ENCODE results near the gene STAG3. TPM values are rescaled to one million over a fixed set of nuclear protein-coding genes. Genes with fewer than 3 reads are reported as not detected.

The STAG3 gene
- total and polyA plus RNA-seq, 2 donors (not counting 3 experiments of a cell fraction or from before 2014, with no cell fraction given) = 0.29 to 1.4 TPM

GRCh38 chr7:100166970-100167911 lies 10.5 kb upstream of the STAG3 start:
- Histone ChIP-seq H4K20me1 (replicated peaks; ENCODE audit: control insufficient read depth, extremely low read depth, insufficient read depth, low read length) (no peaks in the 10 kb centered on the region), H2AFZ (ENCODE audit: low read depth, low read length) (no peak overlapping the region), H3K36me3 (ENCODE audit: control insufficient read depth in 2 of 2, extremely low read depth in 1 of 2, insufficient read depth in 2 of 2, low read length in 2 of 2) (no peaks in the 10 kb centered on the region), H3K27ac (ENCODE audit: insufficient read depth, low read depth, low read length) (no peak overlapping the region), H3K4me3 (replicated peaks in 1 of 3; ENCODE audit: insufficient read depth in 1 of 3, low read depth in 1 of 3, low read length in 3 of 3) (peak overlapping the region in 1 of 3 experiments; percentile 55), H3K9ac (replicated peaks; ENCODE audit: extremely low read depth, insufficient read depth, low read length) (no peak overlapping the region), H3K9me3 (replicated peaks; ENCODE audit: control insufficient read depth, insufficient read depth, low read length) (no peaks in the 10 kb centered on the region), H3K4me1 (ENCODE audit: control insufficient read depth, extremely low read depth, insufficient read depth, low read length) (peaks cover 14% of the 10 kb centered on the region), H3K27me3 (ENCODE audit: control insufficient read depth in 2 of 2, insufficient read depth in 2 of 2, low read length in 2 of 2) (peaks cover 5 to 15% of the 10 kb centered on the region in 2 experiments), H3K9me1 (replicated peaks; ENCODE audit: control insufficient read depth, extremely low read depth, insufficient read depth, low read length) (no peaks in the 10 kb centered on the region), H3K4me2 (ENCODE audit: insufficient read depth, low read length) (peak overlapping the region; percentile 84), H3K79me2 (ENCODE audit: control insufficient read depth, insufficient read depth, low read length) (no peaks in the 10 kb centered on the region)
- DNase-seq (ENCODE audit: low read depth, low spot score) (no peak), FAIRE-seq (no peak)
- dilution Hi-C loops (cut with MboI; ENCODE audit: extremely low pct_ligation_motif_present, low sequenced_read_pairs) = no loop called here
- TSS peak; percentile 10 for BruUV-seq (replicated peaks)
- no peak for TF ChIP-seq POLR2AphosphoS5 (IDR thresholded peaks at IDR 0.05; ENCODE audit: insufficient read depth, low read depth, low read length)
- no peak for TF ChIP-seq MAX (IDR thresholded peaks at IDR 0.05; ENCODE audit: insufficient read depth, insufficient read length)
- POLR2A ChIA-PET = no interaction called here
- CTCF ChIA-PET = interaction anchor here (1.1 to 4.4 kb wide), 4 partner anchors 10 to 19 kb away, joined by 3 to 17 read pairs (median 4); partner anchors contain the start of genes GPC2, LAMTOR4 and STAG3
- intact Hi-C loops (cut with micrococcal nuclease) = no loop called here

GRCh38 chr7:100167912-100168323 lies 9.8 kb upstream of the STAG3 start:
- H3K9ac ChIP-seq (replicated peaks; ENCODE audit: extremely low read depth, insufficient read depth, low read length) = no peak overlapping the region
- H3K27ac ChIP-seq (ENCODE audit: insufficient read depth, low read depth, low read length) = no peak overlapping the region
- H3K4me1 ChIP-seq (ENCODE audit: control insufficient read depth, extremely low read depth, insufficient read depth, low read length) = peaks cover 14% of the 10 kb centered on the region
- H3K9me1 ChIP-seq (replicated peaks; ENCODE audit: control insufficient read depth, extremely low read depth, insufficient read depth, low read length) = no peaks in the 10 kb centered on the region
- H4K20me1 ChIP-seq (replicated peaks; ENCODE audit: control insufficient read depth, extremely low read depth, insufficient read depth, low read length) = no peaks in the 10 kb centered on the region
- DNase-seq (ENCODE audit: low read depth, low spot score) (no peak), FAIRE-seq (no peak)
- H3K9me3 ChIP-seq (replicated peaks; ENCODE audit: control insufficient read depth, insufficient read depth, low read length) = no peaks in the 10 kb centered on the region
- intact Hi-C loops (cut with micrococcal nuclease) = loop anchor here (1.0 kb wide), 1 partner anchor 10 kb away; the partner anchor contains the start of gene TRAPPC14
- H2AFZ ChIP-seq (ENCODE audit: low read depth, low read length) = peak overlapping the region; percentile 88
- dilution Hi-C loops (cut with MboI; ENCODE audit: extremely low pct_ligation_motif_present, low sequenced_read_pairs) = no loop called here
- no peaks in the 10 kb centered on the region for H3K79me2 ChIP-seq (ENCODE audit: control insufficient read depth, insufficient read depth, low read length)
- H3K4me3 ChIP-seq (replicated peaks in 1 of 3; ENCODE audit: insufficient read depth in 1 of 3, low read depth in 1 of 3, low read length in 3 of 3) = peak overlapping the region; percentile 34 to 67 (median 55)
- TF ChIP-seq POLR2A (IDR thresholded peaks at IDR 0.05; ENCODE audit: low read depth, low read length) (peak; percentile 28), FOS (IDR thresholded peaks at IDR 0.05; ENCODE audit: borderline replicate concordance, insufficient read depth, low read length) (no peak)
- ChIA-PET POLR2A (no interaction called here), CTCF (interaction anchor here (0.8 to 4.4 kb wide), 9 partner anchors 9 to 37 kb away, joined by 3 to 17 read pairs (median 5); partner anchors contain the start of genes GPC2, LAMTOR4, STAG3 and TRAPPC14)
- H3K4me2 ChIP-seq (ENCODE audit: insufficient read depth, low read length) = peak overlapping the region; percentile 84
- BruUV-seq (replicated peaks) = no TSS peak
- H3K36me3 ChIP-seq (ENCODE audit: control insufficient read depth in 2 of 2, extremely low read depth in 1 of 2, insufficient read depth in 2 of 2, low read length in 2 of 2) = no peaks in the 10 kb centered on the region
- peaks cover 5 to 15% of the 10 kb centered on the region in 2 experiments for H3K27me3 ChIP-seq (ENCODE audit: control insufficient read depth in 2 of 2, insufficient read depth in 2 of 2, low read length in 2 of 2)

Measured in endothelial cell of umbilical vein (primary cell).